ENCODE results near the gene IGSF9. TPM values are rescaled to one million over a fixed set of nuclear protein-coding genes. Genes with fewer than 3 reads are reported as not detected.
"Not testable (repeated sequence)": the region's sequence is repeated elsewhere in the genome, so short reads cannot be mapped to it uniquely, and the experiment has no call there.

IGSF9 gene
- total and polyA plus RNA-seq, 2 of the 13 experiments (the other 11 are each of a cell fraction or from before 2014, with no cell fraction given), result 0.03 TPM; not detected in 1

- intact Hi-C loops (cut with micrococcal nuclease; ENCODE audit: unreplicated experiment) (no loop called here), in situ Hi-C loops (cut with HindIII; ENCODE audit: extremely low pct_ligation_motif_present, low pct_unique_long_range_greater_than_20kb) (no loop called here)
- Histone ChIP-seq H3K36me3 (replicated peaks in 1 of 2; ENCODE audit: control insufficient read depth in 1 of 2, insufficient read depth in 2 of 2, low read length in 2 of 2) (no peaks in the 10 kb centered on the region), H3K9ac (ENCODE audit: insufficient read depth, low read depth, low read length) (no peak within 1 kb of the TSS), H2AFZ (ENCODE audit: low read length) (no peak within 1 kb of the TSS), H3K27me3 (ENCODE audit: control insufficient read depth in 1 of 2, insufficient read depth in 2 of 2, low read length in 2 of 2) (peaks cover 0 to 1% of the 10 kb centered on the region in 2 experiments; a peak in 2 of 5 replicates), H3K79me2 (ENCODE audit: insufficient read depth, low read length) (no peaks in the 10 kb centered on the region), H3K4me3 (replicated peaks in 1 of 3; ENCODE audit: insufficient read depth in 1 of 3, low read depth in 2 of 3, low read length in 3 of 3) (no peak within 1 kb of the TSS), H4K20me1 (ENCODE audit: insufficient read depth, low read length) (no peaks in the 10 kb centered on the region), H3K27ac (ENCODE audit: extremely low read length, insufficient read depth, low read length) (no peak within 1 kb of the TSS), H3K4me1 (ENCODE audit: insufficient read depth, low read length) (no peaks in the 10 kb centered on the region), H3K4me2 (ENCODE audit: low read depth, low read length) (no peak within 1 kb of the TSS), H3K9me3 (ENCODE audit: low read length) (no peaks in the 10 kb centered on the region)
- CTCF ChIA-PET (ENCODE audit: low intra/inter-chr PET ratio, low total read pairs), result no interaction called here
- TF ChIP-seq ZBTB20 (CRISPR knock-in tag; IDR thresholded peaks at IDR 0.05; ENCODE audit: borderline replicate concordance, low read depth), result no peak
- TF ChIP-seq ZNF430 (CRISPR knock-in tag; IDR thresholded peaks at IDR 0.05), result no peak
- TF ChIP-seq ZNF629 (CRISPR knock-in tag; conservative IDR thresholded peaks at IDR 0.05), result no peak
- TF ChIP-seq TIGD3 (CRISPR knock-in tag; IDR thresholded peaks at IDR 0.05; ENCODE audit: borderline replicate concordance), result no peak
- TF ChIP-seq FUBP1 (CRISPR knock-in tag; IDR thresholded peaks at IDR 0.05; ENCODE audit: borderline replicate concordance), result no peak
- no peak for TF ChIP-seq HNRNPL (IDR thresholded peaks at IDR 0.05; ENCODE audit: low read depth, low read length)
- TF ChIP-seq RFXAP (CRISPR knock-in tag; IDR thresholded peaks at IDR 0.05; ENCODE audit: borderline replicate concordance), result no peak
- TF ChIP-seq CAMTA2 (CRISPR knock-in tag; IDR thresholded peaks at IDR 0.05; ENCODE audit: borderline replicate concordance), result no peak
- no peak for TF ChIP-seq CBX5 (CRISPR knock-in tag; IDR thresholded peaks at IDR 0.05; ENCODE audit: borderline replicate concordance)
- no peak for TF ChIP-seq ZNF263 (CRISPR knock-in tag; IDR thresholded peaks at IDR 0.05)
- TF ChIP-seq ZZZ3 (CRISPR knock-in tag; IDR thresholded peaks at IDR 0.05; ENCODE audit: borderline replicate concordance), result no peak
- no peak for TF ChIP-seq KAT2B (IDR thresholded peaks at IDR 0.05; ENCODE audit: borderline replicate concordance, low read depth, low read length)
- no peak for TF ChIP-seq GATA4 (IDR thresholded peaks at IDR 0.05; ENCODE audit: borderline replicate concordance, low read depth)
- TF ChIP-seq U2AF2 (IDR thresholded peaks at IDR 0.05; ENCODE audit: low read depth, low read length), result no peak
- no peak for DNase-seq (ENCODE audit: low spot score)
- WGBS (ENCODE audit: low lambda C conversion rate), result 58% methylated on average over 13 of the region's 30 CpGs
- POLR2A ChIA-PET, result no interaction called here
- FAIRE-seq, result no peak
- no TSS peak for BruUV-seq (replicated peaks)
- ATAC-seq, result no peak
These were observed 45.2 kb downstream of the IGSF9 start, which contains the start of gene CFAP45 for GRCh38 chr1:159900086-159900680. CFAP45 (minus strand) TSS chr1:159900165; CDS start chr1:159900098, 67 bp downstream.

GRCh38 chr1:159899634-159900033 is 45.8 kb downstream of the IGSF9 start:
- in situ Hi-C loops (cut with HindIII; ENCODE audit: extremely low pct_ligation_motif_present, low pct_unique_long_range_greater_than_20kb); H3K27ac ChIP-seq (ENCODE audit: extremely low read length, insufficient read depth, low read length); H4K20me1 ChIP-seq (ENCODE audit: insufficient read depth, low read length); BruUV-seq (replicated peaks); H3K4me3 ChIP-seq (replicated peaks in 1 of 3; ENCODE audit: insufficient read depth in 1 of 3, low read depth in 2 of 3, low read length in 3 of 3); H3K36me3 ChIP-seq (replicated peaks in 1 of 2; ENCODE audit: control insufficient read depth in 1 of 2, insufficient read depth in 2 of 2, low read length in 2 of 2); FAIRE-seq; H3K79me2 ChIP-seq (ENCODE audit: insufficient read depth, low read length); H3K4me2 ChIP-seq (ENCODE audit: low read depth, low read length); CTCF ChIA-PET (ENCODE audit: low intra/inter-chr PET ratio, low total read pairs); H3K9me3 ChIP-seq (ENCODE audit: low read length); POLR2A ChIA-PET; H3K9ac ChIP-seq (ENCODE audit: insufficient read depth, low read depth, low read length); H3K4me1 ChIP-seq (ENCODE audit: insufficient read depth, low read length); H2AFZ ChIP-seq (ENCODE audit: low read length); ATAC-seq; DNase-seq (ENCODE audit: low spot score); intact Hi-C loops (cut with micrococcal nuclease; ENCODE audit: unreplicated experiment); H3K27me3 ChIP-seq (ENCODE audit: control insufficient read depth in 1 of 2, insufficient read depth in 2 of 2, low read length in 2 of 2): not testable (repeated sequence)
- WGBS (ENCODE audit: low lambda C conversion rate), result 89% methylated on average over 14 of the region's 15 CpGs
